Measurements from ENCODE around the gene MTA3.

GRCh38 chr2:42792583-42793333 lies 224.3 kb downstream of the MTA3 start, which contains the start of gene HAAO:
- TF ChIP-seq CTCF (conservative IDR thresholded peaks at IDR 0.05; ENCODE audit: low read depth, low read length), result no peak
- no peak for TF ChIP-seq EZH2 (IDR thresholded peaks at IDR 0.05; ENCODE audit: borderline replicate concordance, low read depth, low read length, poor library complexity, severe bottlenecking)

All from A673 (cell line).